IMR-90 (cell line): ENCODE results near the gene AASS. TPM values are rescaled to one million over a fixed set of nuclear protein-coding genes. Genes with fewer than 3 reads are reported as not detected.

Experiments
- ATAC-seq: fragments of 200-7000 bp; cut with Tn5 transposase; 2 replicates; pipeline ENCODE4 v1.9.1; 2020; ENCODE audit warnings: low read depth, mild to moderate bottlenecking, moderate library complexity
- BruUV-seq: library from RNA; stranded (reverse); fragments of 400-500 nt; replicated peaks from 2 replicates; lab custom pipeline; 2021; lab: Mats Ljungman, UMichigan
- CTCF ChIA-PET: fragments of 300-600 bp; formaldehyde crosslinking; extraction: SDS; loops from one replicate; lab custom pipeline; 2021; ENCODE audit warnings: antibody characterized with exemption; lab: Yijun Ruan, JAX
- POLR2A ChIA-PET: fragments of 300-600 bp; sonication (Branson Sonifier 250); formaldehyde crosslinking; loops from one replicate; lab custom pipeline; 2022; ENCODE audit warnings: antibody characterized with exemption; ENCODE audit not compliant: unreplicated experiment; lab: Charles Lee
- DNase-seq: peaks from one replicate; pipeline ENCODE4 v3.0.0; 2013
- H2AFZ ChIP-seq: replicated peaks from 2 replicates; pipeline ENCODE3; 2013; ENCODE audit warnings: low read length, mild to moderate bottlenecking; ENCODE audit not compliant: poor library complexity
- H2AK5ac ChIP-seq: 2 replicates; pipeline ENCODE4 v1.6.1; 2013; ENCODE audit warnings: low read depth, low read length, inconsistent platforms
- H2AK9ac ChIP-seq: replicated peaks from 2 replicates; pipeline ENCODE3; 2013; ENCODE audit warnings: mild to moderate bottlenecking, low read depth, low read length, moderate library complexity; ENCODE audit not compliant: poor library complexity
- H2BK120ac ChIP-seq: 2 replicates; pipeline ENCODE4 v1.6.1; 2013; ENCODE audit warnings: low read depth, low read length, inconsistent platforms
- H2BK15ac ChIP-seq: 3 replicates; pipeline ENCODE4 v1.6.1; 2013; ENCODE audit warnings: low read depth, low read length, inconsistent platforms
- H2BK20ac ChIP-seq: 2 replicates; pipeline ENCODE4 v1.6.1; 2013; ENCODE audit warnings: low read depth, mild to moderate bottlenecking, inconsistent platforms, low read length, moderate library complexity
- H2BK5ac ChIP-seq: 2 replicates; pipeline ENCODE4 v1.6.1; 2013; ENCODE audit warnings: mild to moderate bottlenecking, low read depth, low read length, inconsistent platforms; ENCODE audit not compliant: poor library complexity, severe bottlenecking
- H3K14ac ChIP-seq: replicated peaks from 2 replicates; pipeline ENCODE4 v1.6.1; 2013; ENCODE audit warnings: low read depth, low read length, inconsistent platforms
- H3K18ac ChIP-seq: 2 replicates; pipeline ENCODE4 v1.6.1; 2013; ENCODE audit warnings: low read depth, low read length, control low read depth
- H3K23ac ChIP-seq: 2 replicates; pipeline ENCODE4 v1.6.1; 2013; ENCODE audit warnings: low read depth, low read length, inconsistent platforms
- H3K27ac ChIP-seq: 2 replicates; pipeline ENCODE4 v1.5.1; 2013; ENCODE audit warnings: mild to moderate bottlenecking, control low read depth, low read length; ENCODE audit not compliant: insufficient read depth
- H3K27me3 ChIP-seq: 2 replicates; pipeline ENCODE4 v1.6.1; 2013; ENCODE audit warnings: low read length; ENCODE audit not compliant: control insufficient read depth, insufficient read depth
- H3K36me3 ChIP-seq: 2 replicates; pipeline ENCODE4 v1.6.1; 2013; ENCODE audit warnings: low read length, mixed read lengths; ENCODE audit not compliant: control insufficient read depth, insufficient read depth
- H3K4ac ChIP-seq: 2 replicates; pipeline ENCODE4 v1.6.1; 2013; ENCODE audit warnings: low read depth, low read length, inconsistent platforms
- H3K4me1 ChIP-seq: 2 replicates; pipeline ENCODE4 v1.6.1; 2013; ENCODE audit warnings: low read length, mixed read lengths; ENCODE audit not compliant: control insufficient read depth, insufficient read depth
- H3K4me2 ChIP-seq: 2 replicates; pipeline ENCODE4 v1.6.1; 2013; ENCODE audit warnings: low read depth, mild to moderate bottlenecking, control low read depth, low read length, moderate library complexity
- H3K4me3 ChIP-seq: 2 replicates; pipeline ENCODE4 v1.5.1; 2013; ENCODE audit warnings: low read depth, mild to moderate bottlenecking, control low read depth, low read length, moderate library complexity; ENCODE audit not compliant: insufficient read depth
- H3K56ac ChIP-seq: 2 replicates; pipeline ENCODE4 v1.6.1; 2013; ENCODE audit warnings: low read length, inconsistent platforms; ENCODE audit not compliant: insufficient read depth; ENCODE audit errors: extremely low read depth
- H3K79me1 ChIP-seq, 2 experiments: 2 replicates each; pipeline ENCODE4 v1.6.1; 2013; ENCODE audit warnings: low read length in 2 of 2, inconsistent platforms in 1 of 2, low read depth in 1 of 2
- H3K9ac ChIP-seq: 2 replicates; pipeline ENCODE4 v1.6.1; 2013; ENCODE audit warnings: low read depth, low read length, control low read depth
- H3K9me1 ChIP-seq: 2 replicates; pipeline ENCODE4 v1.6.1; 2013; ENCODE audit warnings: low read length, inconsistent platforms; ENCODE audit not compliant: insufficient read depth
- H3K9me3 ChIP-seq: 2 replicates; pipeline ENCODE4 v1.6.1; 2013; ENCODE audit warnings: low read length; ENCODE audit not compliant: control insufficient read depth, insufficient read depth
- H4K20me1 ChIP-seq: 2 replicates; pipeline ENCODE4 v1.6.1; 2013; ENCODE audit warnings: low read length, inconsistent platforms; ENCODE audit not compliant: insufficient read depth
- H4K5ac ChIP-seq: 2 replicates; pipeline ENCODE4 v1.6.1; 2013; ENCODE audit warnings: mild to moderate bottlenecking, low read depth, low read length, control low read depth
- H4K8ac ChIP-seq, 2 experiments: 2 replicates each; pipeline ENCODE4 v1.6.1; 2013; ENCODE audit warnings: low read depth in 2 of 2, low read length in 2 of 2, control low read depth in 1 of 2, inconsistent platforms in 1 of 2
- H4K91ac ChIP-seq: 2 replicates; pipeline ENCODE4 v1.6.1; 2013; ENCODE audit warnings: low read depth, low read length, inconsistent platforms; ENCODE audit not compliant: insufficient read depth
- BHLHE40 ChIP-seq: fragments of 150-350 bp; IDR thresholded peaks from 2 replicates; pipeline ENCODE4 v1.6.1; 2016; ENCODE audit warnings: mild to moderate bottlenecking, low read depth, low read length
- CEBPB ChIP-seq: IDR thresholded peaks from 2 replicates; pipeline ENCODE4 v1.6.1; 2012; ENCODE audit warnings: low read depth, low read length, improper control_type of control experiment
- CHD1 ChIP-seq: IDR thresholded peaks from 2 replicates; pipeline ENCODE4 v1.6.1; 2012; ENCODE audit warnings: low read depth, low read length, improper control_type of control experiment
- FOS ChIP-seq: fragments of 150-350 bp; IDR thresholded peaks from 2 replicates; pipeline ENCODE4 v1.6.1; 2016; ENCODE audit warnings: low read depth, low read length
- MAFK ChIP-seq: IDR thresholded peaks from 2 replicates; pipeline ENCODE4 v1.6.1; 2012; ENCODE audit warnings: low read depth, low read length, improper control_type of control experiment
- MAZ ChIP-seq: IDR thresholded peaks from 2 replicates; pipeline ENCODE4 v1.6.1; 2012; ENCODE audit warnings: low read depth, mild to moderate bottlenecking, low read length, improper control_type of control experiment, moderate library complexity, borderline replicate concordance
- MXI1 ChIP-seq: IDR thresholded peaks from 2 replicates; pipeline ENCODE4 v1.6.1; 2012; ENCODE audit warnings: low read depth, mild to moderate bottlenecking, low read length, moderate library complexity, borderline replicate concordance
- NFE2L2 ChIP-seq: fragments of 150-350 bp; IDR thresholded peaks from 2 replicates; pipeline ENCODE4 v1.6.1; 2016; ENCODE audit warnings: low read depth, mild to moderate bottlenecking, low read length
- POLR2A ChIP-seq: IDR thresholded peaks from 2 replicates; pipeline ENCODE4 v1.6.1; 2012; ENCODE audit warnings: mild to moderate bottlenecking, low read depth, low read length
- RAD21 ChIP-seq: IDR thresholded peaks from 2 replicates; pipeline ENCODE4 v1.6.1; 2012; ENCODE audit warnings: low read length, improper control_type of control experiment
- RCOR1 ChIP-seq: IDR thresholded peaks from 2 replicates; pipeline ENCODE4 v1.6.1; 2012; ENCODE audit warnings: mild to moderate bottlenecking, low read length, improper control_type of control experiment; ENCODE audit not compliant: insufficient replicate concordance
- RFX5 ChIP-seq: IDR thresholded peaks from 2 replicates; pipeline ENCODE4 v1.8.0; 2012; ENCODE audit warnings: low read depth, mild to moderate bottlenecking, low read length, moderate library complexity
- SMC3 ChIP-seq: fragments of 150-350 bp; IDR thresholded peaks from 2 replicates; pipeline ENCODE4 v1.6.1; 2016; ENCODE audit warnings: low read depth, mild to moderate bottlenecking, antibody characterized with exemption, low read length, moderate library complexity
- USF2 ChIP-seq: fragments of 150-350 bp; IDR thresholded peaks from 2 replicates; pipeline ENCODE4 v1.6.1; 2017; ENCODE audit warnings: mild to moderate bottlenecking, antibody characterized with exemption, low read length, low read depth
- WGBS, 2 experiments: methylation state at CpG; one replicate each; pipeline versions ENCODE4 v1.1.5 to v1.1.7; 2013; ENCODE audit warnings: missing lambda C conversion rate in 2 of 2; ENCODE audit not compliant: insufficient read length in 1 of 2; ENCODE audit errors: extremely low coverage in 2 of 2; 5-methylcytosine and 5-hydroxymethylcytosine counted together
- dilution Hi-C: fragments of 300-500 bp; cut with HindIII; formaldehyde crosslinking; loops from one replicate; pipeline ENCODE4 v1.14.3; 2018; ENCODE audit warnings: low sequenced_read_pairs; ENCODE audit not compliant: unreplicated experiment
- in situ Hi-C: fragments of 300-500 bp; cut with MboI; formaldehyde crosslinking; loops from 3 replicates; pipeline ENCODE4 v1.14.3; 2019; ENCODE audit warnings: low sequenced_read_pairs, inconsistent platforms, mixed read lengths
- intact Hi-C: fragments of 100-400 bp; cut with micrococcal nuclease; formaldehyde crosslinking; loops from 2 replicates; pipeline ENCODE4 v1.10.0; 2022
- polyA plus RNA-seq, 3 experiments: library from polyadenylated mRNA; depleted of rRNA; stranded (reverse); fragments of >200 nt; gene quantifications; 2 replicates each; pipeline ENCODE4 v1.2.3, GENCODE V29; 2012; ENCODE audit warnings: low replicate concordance in 1 of 3
- total RNA-seq: library from RNA; depleted of rRNA; stranded (reverse); fragments of >200 nt; gene quantifications from 2 replicates; pipeline ENCODE4 v1.2.3, GENCODE V29; 2012
- TF ChIP-seq, protein P1 (sequence below): fragments of 150-350 bp; IDR thresholded peaks from 2 replicates; pipeline ENCODE4 v1.6.1; 2016; ENCODE audit warnings: low read depth, mild to moderate bottlenecking, low read length, moderate library complexity, borderline replicate concordance
- TF ChIP-seq, protein P2 (sequence below): conservative IDR thresholded peaks from 2 replicates; pipeline ENCODE4 v1.5.1; 2012; ENCODE audit warnings: mild to moderate bottlenecking, low read depth, low read length, improper control_type of control experiment

AASS gene
- total and polyA plus RNA-seq, 2 of the 4 experiments (the other 2 are of a cell fraction): 6.1 to 12.9 TPM

DNA sequence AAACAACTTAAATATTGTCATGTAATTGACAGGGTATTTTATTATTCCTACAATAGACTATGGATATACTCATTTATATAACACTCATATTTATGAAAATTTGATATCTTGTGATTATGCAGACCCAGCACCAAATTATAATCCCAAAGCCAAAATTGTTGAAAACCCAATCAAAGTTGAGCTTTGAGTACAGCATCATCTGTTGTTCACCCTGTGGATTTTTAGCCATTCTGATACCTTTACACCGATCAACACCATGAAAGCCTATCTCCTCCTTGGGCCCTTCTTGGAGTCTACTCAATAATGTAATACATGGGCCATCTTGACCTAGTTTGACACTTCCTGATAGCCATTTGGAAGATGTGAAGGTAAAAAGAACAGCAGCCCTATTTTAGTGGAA lies 49.5 kb downstream of the AASS start:
- Histone ChIP-seq H3K9me3 (no peaks in the 10 kb centered on the region), H2BK120ac (no peak overlapping the region), H2BK20ac (no peak overlapping the region), H4K8ac (no peak overlapping the region), H2AFZ (no peak overlapping the region), H3K4me1 (no peaks in the 10 kb centered on the region), H3K18ac (no peak overlapping the region), H4K91ac (no peak overlapping the region), H3K36me3 (peaks cover 2% of the 10 kb centered on the region; the same call in 1 of the 2 replicates), H3K79me1 (no peaks in the 10 kb centered on the region), H2AK9ac (no peak overlapping the region), H3K9me1 (no peaks in the 10 kb centered on the region), H2BK15ac (no peak overlapping the region), H4K5ac (no peak overlapping the region), H2BK5ac (no peak overlapping the region), H3K4me2 (no peak overlapping the region), H3K14ac (no peak overlapping the region), H3K9ac (no peak overlapping the region), H4K20me1 (no peaks in the 10 kb centered on the region), H3K56ac (no peak overlapping the region), H3K23ac (no peak overlapping the region), H2AK5ac (no peak overlapping the region), H3K27ac (no peak overlapping the region), H3K27me3 (no peaks in the 10 kb centered on the region), H3K4ac (no peak overlapping the region), H3K4me3 (no peak overlapping the region)
- no TSS peak for BruUV-seq
- dilution Hi-C loops: no loop called here
- DNase-seq (no peak), ATAC-seq (no peak)
- ChIA-PET POLR2A (no interaction called here), CTCF (no interaction called here)
- TF ChIP-seq MXI1: no peak
- no peak for TF ChIP-seq FOS
- no peak for TF ChIP-seq MAFK
- TF ChIP-seq, protein P1, sequence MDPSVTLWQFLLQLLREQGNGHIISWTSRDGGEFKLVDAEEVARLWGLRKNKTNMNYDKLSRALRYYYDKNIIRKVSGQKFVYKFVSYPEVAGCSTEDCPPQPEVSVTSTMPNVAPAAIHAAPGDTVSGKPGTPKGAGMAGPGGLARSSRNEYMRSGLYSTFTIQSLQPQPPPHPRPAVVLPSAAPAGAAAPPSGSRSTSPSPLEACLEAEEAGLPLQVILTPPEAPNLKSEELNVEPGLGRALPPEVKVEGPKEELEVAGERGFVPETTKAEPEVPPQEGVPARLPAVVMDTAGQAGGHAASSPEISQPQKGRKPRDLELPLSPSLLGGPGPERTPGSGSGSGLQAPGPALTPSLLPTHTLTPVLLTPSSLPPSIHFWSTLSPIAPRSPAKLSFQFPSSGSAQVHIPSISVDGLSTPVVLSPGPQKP: no peak
- no peak for TF ChIP-seq SMC3
- TF ChIP-seq BHLHE40: no peak
- no peak for TF ChIP-seq RFX5
- no peak for TF ChIP-seq CEBPB
- TF ChIP-seq POLR2A: no peak
- no peak for TF ChIP-seq USF2
- TF ChIP-seq RCOR1: no peak
- TF ChIP-seq NFE2L2: no peak
- no peak for TF ChIP-seq RAD21
- TF ChIP-seq MAZ: no peak
- TF ChIP-seq, protein P2, sequence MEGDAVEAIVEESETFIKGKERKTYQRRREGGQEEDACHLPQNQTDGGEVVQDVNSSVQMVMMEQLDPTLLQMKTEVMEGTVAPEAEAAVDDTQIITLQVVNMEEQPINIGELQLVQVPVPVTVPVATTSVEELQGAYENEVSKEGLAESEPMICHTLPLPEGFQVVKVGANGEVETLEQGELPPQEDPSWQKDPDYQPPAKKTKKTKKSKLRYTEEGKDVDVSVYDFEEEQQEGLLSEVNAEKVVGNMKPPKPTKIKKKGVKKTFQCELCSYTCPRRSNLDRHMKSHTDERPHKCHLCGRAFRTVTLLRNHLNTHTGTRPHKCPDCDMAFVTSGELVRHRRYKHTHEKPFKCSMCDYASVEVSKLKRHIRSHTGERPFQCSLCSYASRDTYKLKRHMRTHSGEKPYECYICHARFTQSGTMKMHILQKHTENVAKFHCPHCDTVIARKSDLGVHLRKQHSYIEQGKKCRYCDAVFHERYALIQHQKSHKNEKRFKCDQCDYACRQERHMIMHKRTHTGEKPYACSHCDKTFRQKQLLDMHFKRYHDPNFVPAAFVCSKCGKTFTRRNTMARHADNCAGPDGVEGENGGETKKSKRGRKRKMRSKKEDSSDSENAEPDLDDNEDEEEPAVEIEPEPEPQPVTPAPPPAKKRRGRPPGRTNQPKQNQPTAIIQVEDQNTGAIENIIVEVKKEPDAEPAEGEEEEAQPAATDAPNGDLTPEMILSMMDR: no peak
- TF ChIP-seq CHD1: no peak
- in situ Hi-C loops: loop anchor here (10.0 kb wide), 1 partner anchor 440 kb away; no protein-coding TSS in a partner anchor
- no CpG with 5 or more reads among the region's 1 CpG for WGBS, 2 experiments
- intact Hi-C loops: loop anchor here (1.0 kb wide), 1 partner anchor 121 kb away; no protein-coding TSS in a partner anchor
